Calu3 (cell line): ENCODE measurements around the gene UBASH3B. TPM values are rescaled to one million over a fixed set of nuclear protein-coding genes. Genes with fewer than 3 reads are reported as not detected.

ENCODE experiments used
- BruUV-seq: library from RNA; stranded (reverse); fragments of 400-500 nt; replicated peaks from 2 replicates; lab custom pipeline; 2021; lab: Mats Ljungman, UMichigan
- CTCF ChIA-PET: fragments of 300-600 bp; sonication (Branson Sonifier 250); formaldehyde crosslinking; loops from one replicate; lab custom pipeline; 2022; ENCODE audit warnings: antibody characterized with exemption; lab: Charles Lee
- DNase-seq: peaks from one replicate; pipeline ENCODE4 v3.0.0; 2022
- H3K27ac Mint-ChIP-seq: one replicate; pipeline ENCODE4 v1.8.0; 2022; ENCODE audit warnings: mixed read lengths; ENCODE audit not compliant: unreplicated experiment
- H3K27me3 Mint-ChIP-seq: one replicate; pipeline ENCODE4 v1.8.0; 2022; ENCODE audit warnings: mixed read lengths; ENCODE audit not compliant: unreplicated experiment
- H3K36me3 Mint-ChIP-seq: one replicate; pipeline ENCODE4 v1.8.0; 2022; ENCODE audit warnings: mild to moderate bottlenecking, moderate library complexity, mixed read lengths; ENCODE audit not compliant: insufficient read depth, unreplicated experiment
- H3K4me1 Mint-ChIP-seq: one replicate; pipeline ENCODE4 v1.8.0; 2022; ENCODE audit warnings: mild to moderate bottlenecking, low read depth, mixed read lengths; ENCODE audit not compliant: unreplicated experiment
- H3K4me3 Mint-ChIP-seq: one replicate; pipeline ENCODE4 v1.8.0; 2022; ENCODE audit warnings: mild to moderate bottlenecking, low read depth, moderate library complexity, mixed read lengths; ENCODE audit not compliant: unreplicated experiment
- H3K9me3 Mint-ChIP-seq: one replicate; pipeline ENCODE4 v1.8.0; 2022; ENCODE audit warnings: low read depth, mixed read lengths; ENCODE audit not compliant: unreplicated experiment
- intact Hi-C: fragments of 100-400 bp; cut with micrococcal nuclease; formaldehyde crosslinking; loops from one replicate; pipeline ENCODE4 v1.10.0; 2022; ENCODE audit not compliant: unreplicated experiment
- total RNA-seq: library from RNA; stranded (reverse); gene quantifications from 2 replicates; pipeline ENCODE4 v1.2.3, GENCODE V29; 2022
- TF ChIP-seq, protein P1 (sequence below): fragments of 200-600 bp; IDR thresholded peaks from one replicate; pipeline ENCODE4 v1.8.0; 2022; ENCODE audit warnings: antibody characterized with exemption; ENCODE audit not compliant: unreplicated experiment

Gene UBASH3B
- total RNA-seq, 1 experiment from 2014 or later, result 74.9 TPM

GRCh38 chr11:122682464-122682863, 26.9 kb downstream of the UBASH3B start:
- BruUV-seq, result no TSS peak
- TF ChIP-seq, protein P1, sequence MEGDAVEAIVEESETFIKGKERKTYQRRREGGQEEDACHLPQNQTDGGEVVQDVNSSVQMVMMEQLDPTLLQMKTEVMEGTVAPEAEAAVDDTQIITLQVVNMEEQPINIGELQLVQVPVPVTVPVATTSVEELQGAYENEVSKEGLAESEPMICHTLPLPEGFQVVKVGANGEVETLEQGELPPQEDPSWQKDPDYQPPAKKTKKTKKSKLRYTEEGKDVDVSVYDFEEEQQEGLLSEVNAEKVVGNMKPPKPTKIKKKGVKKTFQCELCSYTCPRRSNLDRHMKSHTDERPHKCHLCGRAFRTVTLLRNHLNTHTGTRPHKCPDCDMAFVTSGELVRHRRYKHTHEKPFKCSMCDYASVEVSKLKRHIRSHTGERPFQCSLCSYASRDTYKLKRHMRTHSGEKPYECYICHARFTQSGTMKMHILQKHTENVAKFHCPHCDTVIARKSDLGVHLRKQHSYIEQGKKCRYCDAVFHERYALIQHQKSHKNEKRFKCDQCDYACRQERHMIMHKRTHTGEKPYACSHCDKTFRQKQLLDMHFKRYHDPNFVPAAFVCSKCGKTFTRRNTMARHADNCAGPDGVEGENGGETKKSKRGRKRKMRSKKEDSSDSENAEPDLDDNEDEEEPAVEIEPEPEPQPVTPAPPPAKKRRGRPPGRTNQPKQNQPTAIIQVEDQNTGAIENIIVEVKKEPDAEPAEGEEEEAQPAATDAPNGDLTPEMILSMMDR, result no peak
- no peaks in the 10 kb centered on the region for H3K9me3 Mint-ChIP-seq
- CTCF ChIA-PET, result interaction anchor here (0.6 kb wide), 1 partner anchor 30 kb away, joined by 4 read pairs; no protein-coding TSS in a partner anchor
- no peak for DNase-seq
- peaks cover 2% of the 10 kb centered on the region for H3K4me1 Mint-ChIP-seq
- H3K27ac Mint-ChIP-seq, result no peak overlapping the region
- H3K4me3 Mint-ChIP-seq, result no peak overlapping the region
- intact Hi-C loops, result no loop called here
- peaks cover 15% of the 10 kb centered on the region for H3K36me3 Mint-ChIP-seq
- H3K27me3 Mint-ChIP-seq, result no peaks in the 10 kb centered on the region

DNA sequence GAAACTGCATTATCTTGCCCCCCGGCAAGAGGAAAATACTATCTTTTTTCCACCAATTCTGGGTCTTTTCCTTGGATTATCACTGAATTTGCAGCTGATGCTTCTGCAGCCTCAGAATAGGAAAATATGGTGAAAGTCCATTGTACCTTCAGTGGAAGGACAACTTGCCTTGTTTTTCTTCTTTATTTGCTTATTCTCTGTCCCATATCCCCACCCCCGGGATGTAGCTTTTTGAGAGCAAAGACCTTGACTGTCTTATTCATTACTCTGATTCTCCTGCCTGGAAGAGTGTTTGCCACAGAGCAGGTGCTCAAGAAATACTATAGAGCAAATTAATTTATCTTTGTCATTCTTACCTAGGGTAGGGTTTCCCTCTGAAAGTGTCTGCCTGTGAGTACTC, 29.5 kb downstream of the UBASH3B start:
- TF ChIP-seq, protein P1, result no peak
- CTCF ChIA-PET, result no interaction called here
- H3K36me3 Mint-ChIP-seq, result peaks cover 15% of the 10 kb centered on the region
- no peak overlapping the region for H3K4me3 Mint-ChIP-seq
- H3K27me3 Mint-ChIP-seq, result no peaks in the 10 kb centered on the region
- BruUV-seq, result no TSS peak
- H3K4me1 Mint-ChIP-seq, result no peaks in the 10 kb centered on the region
- H3K27ac Mint-ChIP-seq, result no peak overlapping the region
- DNase-seq, result no peak
- no peaks in the 10 kb centered on the region for H3K9me3 Mint-ChIP-seq
- intact Hi-C loops, result no loop called here

GRCh38 chr11:122686111-122686510, 30.6 kb downstream of the UBASH3B start:
- CTCF ChIA-PET, result no interaction called here
- no peak for DNase-seq
- Mint-ChIP-seq H3K36me3 (peaks cover 15% of the 10 kb centered on the region), H3K27me3 (no peaks in the 10 kb centered on the region), H3K27ac (no peak overlapping the region), H3K4me1 (no peaks in the 10 kb centered on the region), H3K9me3 (no peaks in the 10 kb centered on the region), H3K4me3 (no peak overlapping the region)
- intact Hi-C loops, result no loop called here
- TF ChIP-seq, protein P1, result no peak
- BruUV-seq, result no TSS peak

DNA sequence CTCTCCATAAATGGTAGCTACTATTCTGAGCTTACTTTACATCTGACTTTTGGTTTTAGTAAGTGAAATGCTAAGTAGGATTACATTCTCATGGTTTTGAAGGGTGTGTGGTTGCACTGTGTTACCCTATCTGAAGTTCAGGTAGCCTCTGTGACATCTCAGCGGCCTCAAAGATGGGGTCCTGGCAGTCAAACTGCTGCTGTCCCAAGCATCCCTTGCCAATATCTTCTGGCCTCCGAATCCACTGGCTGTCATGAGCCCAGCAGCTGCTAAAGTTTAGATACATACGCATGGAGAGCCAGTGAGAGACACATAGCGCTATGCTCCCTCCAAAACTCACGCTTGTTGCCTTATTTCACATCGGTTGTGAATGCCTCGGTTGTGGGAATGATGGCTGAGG, 34.9 kb downstream of the UBASH3B start:
- intact Hi-C loops, result no loop called here
- no peaks in the 10 kb centered on the region for H3K27me3 Mint-ChIP-seq
- H3K4me1 Mint-ChIP-seq, result peaks cover 16% of the 10 kb centered on the region
- no peak overlapping the region for H3K4me3 Mint-ChIP-seq
- H3K27ac Mint-ChIP-seq, result no peak overlapping the region
- CTCF ChIA-PET, result no interaction called here
- no TSS peak for BruUV-seq
- H3K9me3 Mint-ChIP-seq, result peaks cover 3% of the 10 kb centered on the region
- TF ChIP-seq, protein P1, result no peak
- peaks cover 18% of the 10 kb centered on the region for H3K36me3 Mint-ChIP-seq
- DNase-seq, result no peak
